ENCODE measurements around the gene SNX8. TPM values are rescaled to one million over a fixed set of nuclear protein-coding genes. Genes with fewer than 3 reads are reported as not detected.
"Not testable (repeated sequence)": the region's sequence is repeated elsewhere in the genome, so short reads cannot be mapped to it uniquely, and the experiment has no call there.

The SNX8 gene
- total and polyA plus RNA-seq, 2 donors (not counting 3 experiments of a cell fraction or from before 2014, with no cell fraction given): 24.5 to 50.3 TPM

- BruUV-seq (replicated peaks): no TSS peak
- Histone ChIP-seq H3K9me1 (replicated peaks; ENCODE audit: control insufficient read depth, extremely low read depth, insufficient read depth, low read length) (no peaks in the 10 kb centered on the region), H3K4me1 (ENCODE audit: control insufficient read depth, extremely low read depth, insufficient read depth, low read length) (no peaks in the 10 kb centered on the region), H3K4me3 (replicated peaks in 1 of 3; ENCODE audit: insufficient read depth in 1 of 3, low read depth in 1 of 3, low read length in 3 of 3) (no peak overlapping the region), H3K27ac (ENCODE audit: insufficient read depth, low read depth, low read length) (no peak overlapping the region), H3K27me3 (ENCODE audit: control insufficient read depth in 2 of 2, insufficient read depth in 2 of 2, low read length in 2 of 2) (no peaks in the 10 kb centered on the region), H3K4me2 (ENCODE audit: insufficient read depth, low read length) (no peak overlapping the region), H3K79me2 (ENCODE audit: control insufficient read depth, insufficient read depth, low read length) (no peaks in the 10 kb centered on the region), H2AFZ (ENCODE audit: low read depth, low read length) (no peak overlapping the region), H3K9ac (replicated peaks; ENCODE audit: extremely low read depth, insufficient read depth, low read length) (no peak overlapping the region), H3K36me3 (ENCODE audit: control insufficient read depth in 2 of 2, extremely low read depth in 1 of 2, insufficient read depth in 2 of 2, low read length in 2 of 2) (no peaks in the 10 kb centered on the region), H4K20me1 (replicated peaks; ENCODE audit: control insufficient read depth, extremely low read depth, insufficient read depth, low read length) (no peaks in the 10 kb centered on the region), H3K9me3 (replicated peaks; ENCODE audit: control insufficient read depth, insufficient read depth, low read length) (no peaks in the 10 kb centered on the region)
- DNase-seq (ENCODE audit: low read depth, low spot score) (no peak), FAIRE-seq (no peak)
- CTCF ChIA-PET: interaction anchor here (2.7 kb wide), 1 partner anchor 11 kb away, joined by 12 read pairs; no protein-coding TSS in a partner anchor
- TF ChIP-seq FOS (IDR thresholded peaks at IDR 0.05; ENCODE audit: borderline replicate concordance, insufficient read depth, low read length) (no peak), POLR2A (IDR thresholded peaks at IDR 0.05; ENCODE audit: low read depth, low read length) (no peak), MAX (IDR thresholded peaks at IDR 0.05; ENCODE audit: insufficient read depth, insufficient read length) (no peak), EZH2 (IDR thresholded peaks at IDR 0.05; ENCODE audit: borderline replicate concordance, low read depth, low read length, severe bottlenecking) (no peak)
- POLR2A ChIA-PET: no interaction called here
- intact Hi-C loops (cut with micrococcal nuclease): no loop called here
- dilution Hi-C loops (cut with MboI; ENCODE audit: extremely low pct_ligation_motif_present, low sequenced_read_pairs): no loop called here
Measured at GRCh38 chr7:2336626-2337299, 22.5 kb upstream of the SNX8 start.

- DNase-seq (ENCODE audit: low read depth, low spot score); H3K4me1 ChIP-seq (ENCODE audit: control insufficient read depth, extremely low read depth, insufficient read depth, low read length); POLR2A ChIA-PET; H3K9me1 ChIP-seq (replicated peaks; ENCODE audit: control insufficient read depth, extremely low read depth, insufficient read depth, low read length); BruUV-seq (replicated peaks); intact Hi-C loops (cut with micrococcal nuclease); H2AFZ ChIP-seq (ENCODE audit: low read depth, low read length); H3K36me3 ChIP-seq (ENCODE audit: control insufficient read depth in 2 of 2, extremely low read depth in 1 of 2, insufficient read depth in 2 of 2, low read length in 2 of 2); H3K9me3 ChIP-seq (replicated peaks; ENCODE audit: control insufficient read depth, insufficient read depth, low read length); H3K79me2 ChIP-seq (ENCODE audit: control insufficient read depth, insufficient read depth, low read length); H3K9ac ChIP-seq (replicated peaks; ENCODE audit: extremely low read depth, insufficient read depth, low read length); H4K20me1 ChIP-seq (replicated peaks; ENCODE audit: control insufficient read depth, extremely low read depth, insufficient read depth, low read length); dilution Hi-C loops (cut with MboI; ENCODE audit: extremely low pct_ligation_motif_present, low sequenced_read_pairs); H3K27ac ChIP-seq (ENCODE audit: insufficient read depth, low read depth, low read length); H3K4me3 ChIP-seq (replicated peaks in 1 of 3; ENCODE audit: insufficient read depth in 1 of 3, low read depth in 1 of 3, low read length in 3 of 3); H3K4me2 ChIP-seq (ENCODE audit: insufficient read depth, low read length); FAIRE-seq; H3K27me3 ChIP-seq (ENCODE audit: control insufficient read depth in 2 of 2, insufficient read depth in 2 of 2, low read length in 2 of 2): not testable (repeated sequence)
- CTCF ChIA-PET: interaction anchor here (1.1 to 2.5 kb wide), 2 partner anchors 14 to 15 kb away, joined by 4 to 7 read pairs; no protein-coding TSS in a partner anchor
Measured at GRCh38 chr7:2332606-2333231, 18.5 kb upstream of the SNX8 start.

Data from endothelial cell of umbilical vein (primary cell).